Occipital lobe (tissue), 2 donors: Measurements from ENCODE around the gene PRKG1. TPM values are rescaled to one million over a fixed set of nuclear protein-coding genes. Genes with fewer than 3 reads are reported as not detected.
"Not testable (repeated sequence)": the region's sequence is repeated elsewhere in the genome, so short reads cannot be mapped to it uniquely, and the experiment has no call there.

Source experiments
- DNase-seq: peaks from one replicate; lab custom pipeline; 2025; lab: John Stamatoyannopoulos, UW
- total RNA-seq: library from RNA; depleted of rRNA; stranded (reverse); fragments of >200 nt; gene quantifications from one replicate; pipeline ENCODE4 v1.2.3, GENCODE V29; 2014

The PRKG1 gene
- total RNA-seq, 1 donor from 2014 or later = 24.2 TPM

DNA sequence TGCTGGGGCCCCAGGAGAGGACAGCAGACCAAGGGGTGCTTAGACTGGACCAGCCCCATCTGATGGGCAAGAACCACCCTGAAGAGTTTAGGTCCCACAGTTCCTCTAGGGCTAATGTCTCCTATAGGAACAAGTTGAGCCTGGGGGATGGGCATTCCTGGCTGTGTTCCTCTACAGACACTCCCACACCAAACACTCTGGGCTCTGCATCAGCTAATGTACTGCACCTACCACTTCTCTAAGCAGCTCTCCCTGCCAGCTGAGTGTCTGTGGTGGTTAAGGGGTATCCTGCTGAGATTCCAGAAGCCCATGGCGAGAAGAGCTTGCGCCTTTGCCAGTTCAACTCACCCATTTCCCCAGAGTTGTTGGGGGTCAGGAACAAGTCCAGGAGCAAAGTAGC, 909.2 kb downstream of the PRKG1 start:
- no peak for DNase-seq

DNA sequence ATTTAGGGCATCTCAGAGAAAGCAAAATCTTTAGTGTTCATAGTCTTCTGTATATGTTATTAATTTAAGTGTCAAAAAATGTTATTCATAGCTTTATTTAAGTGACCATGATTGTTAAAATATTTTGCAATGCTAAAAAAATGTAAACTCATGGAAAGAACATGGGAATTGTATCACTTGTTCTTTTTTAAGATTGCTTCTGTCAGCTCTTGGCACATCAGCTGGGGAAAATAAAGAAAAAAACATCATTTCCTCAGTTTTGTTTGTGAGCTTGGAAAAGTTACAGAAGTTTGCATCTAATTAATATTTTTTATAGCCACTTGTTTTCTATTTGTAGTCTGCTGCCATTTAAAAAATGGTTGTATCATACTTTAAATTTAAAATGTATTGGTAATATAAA, 911.0 kb downstream of the PRKG1 start:
- DNase-seq = no peak

DNA sequence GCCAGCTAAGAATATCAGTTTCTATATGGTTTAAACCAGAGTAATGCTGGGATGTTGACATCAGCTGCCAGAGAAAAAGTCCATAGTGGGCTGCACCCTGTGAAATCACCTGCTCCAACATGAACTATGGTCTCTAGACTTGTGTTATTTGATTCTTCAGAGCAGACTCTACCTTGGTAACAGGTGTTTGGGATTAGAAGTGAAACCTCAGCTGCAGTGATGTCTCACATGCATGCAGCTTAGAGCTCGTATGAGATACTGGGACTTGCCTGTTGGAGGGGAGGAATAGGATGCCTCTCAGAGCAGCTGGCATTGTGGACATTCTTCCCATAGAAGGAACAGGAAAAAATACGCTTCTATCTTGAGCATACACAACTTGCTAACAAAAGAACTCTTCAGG, 912.2 kb downstream of the PRKG1 start:
- DNase-seq = no peak

DNA sequence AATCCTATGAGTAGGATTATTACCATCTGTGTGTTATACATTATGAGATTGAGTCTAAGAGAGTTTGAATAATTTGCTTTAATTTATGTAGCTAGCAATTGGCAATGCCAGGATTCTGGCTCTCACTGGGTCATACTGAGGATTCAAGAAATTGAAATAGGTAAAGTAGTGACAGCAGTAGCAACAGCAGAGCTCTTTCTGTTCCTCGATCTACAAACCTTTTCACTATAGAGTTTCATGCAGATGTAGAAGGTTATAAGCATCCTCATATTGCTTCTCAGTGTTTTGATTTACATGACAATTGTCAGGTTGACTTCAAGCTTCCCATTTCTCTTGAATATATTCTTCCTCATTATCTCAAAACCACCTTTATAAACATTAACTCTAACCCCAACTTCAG, 919.2 kb downstream of the PRKG1 start:
- no peak for DNase-seq

DNA sequence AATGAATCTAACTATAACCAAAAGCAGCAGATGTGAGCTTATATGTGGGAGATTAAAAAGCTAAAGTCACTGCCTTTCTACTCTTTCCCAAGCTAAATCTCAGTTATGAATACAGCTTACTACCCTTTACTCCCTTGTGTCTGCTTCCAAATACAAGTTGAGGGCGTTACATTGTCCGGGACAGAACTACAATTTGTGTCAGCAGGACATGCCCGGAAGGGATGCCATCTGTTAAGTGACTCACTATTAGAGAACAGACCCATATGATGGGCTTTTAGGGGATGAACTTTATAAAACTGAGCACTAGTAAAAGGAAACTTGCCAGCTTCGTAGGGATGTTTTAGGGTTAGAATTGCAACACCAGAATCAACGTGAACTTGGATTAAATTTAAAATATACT, 924.8 kb downstream of the PRKG1 start:
- DNase-seq = no peak

DNA sequence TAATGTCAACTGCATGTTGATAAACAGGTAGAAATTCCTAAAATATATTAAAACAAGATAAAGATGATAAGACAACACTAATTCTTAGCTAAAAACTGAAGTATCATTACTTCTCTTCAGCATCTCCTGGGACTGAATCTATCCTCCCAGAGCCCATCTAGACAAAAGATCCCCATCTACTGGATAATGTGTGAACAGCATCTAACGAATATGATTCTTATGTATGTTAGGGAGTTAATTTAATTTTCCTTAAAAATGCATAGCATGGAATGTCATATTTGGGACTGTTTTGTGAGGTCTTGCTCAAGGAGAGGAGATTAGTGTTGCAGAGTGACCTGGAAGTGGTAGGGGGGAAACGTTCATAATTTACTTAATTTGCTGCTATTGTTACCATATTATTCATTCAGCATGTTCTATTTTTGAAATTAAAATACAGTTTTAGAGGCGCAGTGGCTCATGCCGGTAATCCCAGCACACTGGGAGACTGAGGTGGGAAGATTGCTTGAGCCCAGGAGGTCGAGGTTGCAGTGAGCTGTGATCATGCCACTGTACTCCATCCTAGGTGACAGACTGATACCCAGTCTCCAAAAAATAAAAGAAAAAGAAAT, 930.2 kb downstream of the PRKG1 start:
- no peak for DNase-seq

DNA sequence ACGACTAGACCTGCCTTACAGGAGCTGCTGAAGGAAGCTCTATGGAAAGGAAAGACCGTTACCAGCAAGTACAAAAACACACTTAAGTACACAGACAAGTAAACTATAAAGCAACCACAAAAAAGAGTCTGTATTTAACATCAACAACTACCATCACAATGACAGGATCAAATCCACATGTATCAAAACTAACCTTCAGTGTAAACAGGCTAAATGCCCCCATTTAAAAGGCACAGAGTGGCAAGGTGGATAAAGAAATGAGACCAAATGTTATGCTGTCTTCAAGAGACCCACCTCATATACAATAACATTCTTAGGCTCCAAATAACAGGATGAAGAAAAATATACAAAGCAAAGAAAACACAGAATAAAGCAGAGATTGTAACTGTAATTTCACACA, 932.8 kb downstream of the PRKG1 start:
- no peak for DNase-seq

DNA sequence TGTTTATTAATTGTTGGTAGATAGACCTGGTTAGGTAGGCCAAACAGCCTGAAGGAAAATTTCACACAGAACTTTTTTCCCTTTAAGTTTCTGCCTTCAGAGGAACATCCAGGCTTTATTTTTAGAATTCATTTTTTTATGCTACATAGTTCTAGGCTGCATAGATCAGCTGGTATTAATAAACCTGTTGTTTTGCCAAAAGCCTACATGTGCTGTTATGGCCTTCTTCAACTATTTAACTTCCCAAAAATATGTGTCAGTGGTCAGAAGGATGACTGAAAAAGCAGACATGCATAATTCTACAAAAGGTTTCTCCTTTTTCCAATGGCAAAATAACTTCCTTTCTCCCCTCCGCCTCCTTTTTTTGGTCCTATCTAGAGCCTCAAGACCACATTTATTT, 936.8 kb downstream of the PRKG1 start:
- no peak for DNase-seq

DNA sequence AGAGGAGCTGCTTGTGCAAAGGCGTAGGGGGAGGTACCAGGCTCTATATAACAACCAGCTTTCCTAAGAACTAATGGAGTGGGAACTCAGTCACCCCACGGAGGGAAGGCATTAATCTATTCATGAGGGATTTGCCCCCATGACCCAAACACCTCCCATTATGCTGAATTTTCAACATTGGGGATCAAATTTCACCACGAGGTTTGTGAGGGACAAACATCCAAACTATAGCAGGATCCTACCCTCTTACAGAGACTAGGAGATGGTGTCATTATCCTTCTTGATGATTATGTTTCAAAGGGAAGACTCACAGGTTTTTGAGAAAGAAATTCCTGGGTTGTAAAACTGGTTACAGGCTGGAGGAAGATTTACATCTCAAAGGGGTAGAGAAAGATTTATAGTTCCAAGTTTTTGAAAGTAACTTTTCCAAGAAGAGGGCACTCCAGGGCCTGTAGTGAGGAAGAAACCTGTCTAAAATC, 944.8 kb downstream of the PRKG1 start:
- no peak for DNase-seq

DNA sequence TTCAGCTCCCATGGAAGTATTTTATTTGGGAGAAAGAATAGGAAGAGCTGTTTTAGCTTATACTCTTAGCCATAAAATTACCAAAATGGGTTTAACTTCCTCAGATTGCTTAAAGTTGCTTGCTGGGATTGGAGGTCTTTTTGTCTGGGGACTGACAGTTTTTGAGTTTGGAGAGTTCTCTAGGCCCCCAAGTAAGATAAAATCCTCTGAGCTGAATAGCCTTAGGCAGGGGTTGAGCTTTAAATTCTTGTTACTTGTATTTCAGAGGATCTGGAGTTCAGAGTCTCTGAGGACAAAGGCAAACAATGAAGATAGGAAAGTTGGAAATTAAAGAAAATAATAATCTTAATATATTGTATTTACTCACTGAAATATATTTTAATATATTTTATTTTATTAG, 945.4 kb downstream of the PRKG1 start:
- no peak for DNase-seq

DNA sequence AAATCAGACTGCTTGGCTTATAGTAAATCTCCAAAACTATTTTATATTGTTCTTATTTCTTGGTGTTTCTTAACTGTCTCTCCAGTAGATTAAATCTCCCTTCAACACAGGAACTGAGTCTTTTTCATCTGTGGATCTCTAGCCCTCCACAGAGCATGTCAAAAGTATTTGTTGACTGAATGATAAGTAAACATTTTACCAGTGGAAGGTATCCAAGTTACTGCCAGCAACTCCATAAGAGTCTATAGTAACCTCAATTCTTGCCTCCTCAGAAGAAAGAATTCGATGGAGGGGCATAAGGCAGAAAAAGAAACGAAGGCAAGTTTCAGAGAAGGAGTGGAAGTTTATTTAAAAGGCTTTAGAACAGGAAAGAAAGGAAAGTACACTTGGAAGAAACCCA, 945.9 kb downstream of the PRKG1 start:
- DNase-seq = no peak

DNA sequence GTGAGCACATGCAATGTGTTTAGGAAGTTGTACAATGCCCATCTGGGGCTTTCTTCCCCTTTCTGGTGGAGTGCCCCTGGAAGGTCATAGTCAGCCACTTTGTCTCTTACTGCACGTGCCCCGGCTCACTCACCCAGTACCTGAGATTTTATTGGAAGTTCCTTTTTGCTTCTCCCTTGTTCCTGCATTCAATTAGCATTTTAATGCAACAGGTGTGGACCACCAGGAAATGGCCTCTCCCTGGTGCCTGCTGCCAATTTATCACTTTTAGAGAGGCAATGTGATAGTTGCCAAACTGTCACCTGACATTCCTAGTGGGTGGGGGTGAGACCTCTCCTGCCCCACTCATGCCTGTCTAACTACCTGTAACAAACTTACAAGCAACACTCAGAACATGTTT, 946.4 kb downstream of the PRKG1 start:
- no peak for DNase-seq

DNA sequence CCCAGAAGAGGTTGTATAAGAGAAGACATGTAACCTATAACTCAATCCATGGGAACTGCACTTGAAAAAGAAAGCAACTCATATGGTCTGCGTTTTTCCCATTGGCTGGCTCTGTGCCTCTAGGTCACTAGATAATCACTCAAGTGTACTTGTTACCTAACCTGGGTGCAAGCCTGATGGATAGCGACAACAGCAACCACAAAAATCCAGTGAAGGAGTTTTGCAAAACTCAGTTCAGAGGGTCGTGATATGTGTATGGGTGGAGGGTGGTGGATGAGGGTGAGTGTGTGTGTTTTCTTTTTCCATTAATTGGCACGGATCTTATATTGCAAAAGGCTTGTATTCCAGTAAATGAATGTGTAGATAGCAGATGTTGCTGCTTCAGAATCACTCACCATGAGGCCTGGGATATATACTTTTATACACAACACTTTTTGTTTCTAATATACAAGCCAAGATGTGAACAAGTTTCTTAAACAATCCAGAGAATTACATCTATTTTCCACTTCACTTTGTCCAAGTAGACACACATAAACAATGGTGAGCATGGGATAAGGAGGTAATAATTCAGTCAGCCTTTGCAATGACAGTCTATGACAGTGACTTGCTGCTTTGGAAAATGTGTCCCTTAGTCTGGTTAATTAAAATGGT, 952.9 kb downstream of the PRKG1 start:
- no peak for DNase-seq

DNA sequence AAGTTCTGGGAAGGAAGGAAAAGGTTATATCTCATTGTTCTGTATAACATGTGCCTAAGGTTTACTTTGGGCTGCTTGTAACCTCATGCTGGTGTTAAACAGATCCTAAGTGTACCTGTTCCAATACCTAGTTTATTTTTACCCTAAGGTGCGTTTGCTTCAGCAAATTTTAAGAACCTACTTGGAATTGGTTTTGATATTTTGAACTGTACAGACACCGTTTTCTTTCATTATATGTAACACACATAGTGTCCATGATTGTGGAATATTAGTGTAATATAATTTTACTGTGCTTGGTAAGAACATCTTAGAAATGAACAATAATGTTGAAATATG, 954.2 kb downstream of the PRKG1 start:
- DNase-seq = no peak

DNA sequence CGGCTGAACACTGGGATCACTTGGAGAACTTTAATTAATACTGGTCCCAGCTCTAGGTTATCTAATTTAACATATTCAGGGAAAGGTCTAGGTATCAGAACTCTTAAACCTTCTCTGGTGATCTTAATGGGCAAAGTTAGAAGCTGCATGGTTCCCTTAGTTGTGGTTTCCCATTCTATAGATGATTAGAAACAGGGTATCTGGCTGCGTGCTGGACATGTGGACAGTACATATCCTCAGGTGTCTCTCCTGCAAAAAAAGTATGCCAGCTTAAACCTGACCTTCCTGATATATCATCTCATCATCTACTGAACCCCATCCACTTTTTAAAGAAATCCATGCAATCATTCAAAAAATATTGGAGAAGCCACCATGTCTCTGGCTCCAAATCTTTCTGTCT, 955.3 kb downstream of the PRKG1 start:
- DNase-seq = no peak

DNA sequence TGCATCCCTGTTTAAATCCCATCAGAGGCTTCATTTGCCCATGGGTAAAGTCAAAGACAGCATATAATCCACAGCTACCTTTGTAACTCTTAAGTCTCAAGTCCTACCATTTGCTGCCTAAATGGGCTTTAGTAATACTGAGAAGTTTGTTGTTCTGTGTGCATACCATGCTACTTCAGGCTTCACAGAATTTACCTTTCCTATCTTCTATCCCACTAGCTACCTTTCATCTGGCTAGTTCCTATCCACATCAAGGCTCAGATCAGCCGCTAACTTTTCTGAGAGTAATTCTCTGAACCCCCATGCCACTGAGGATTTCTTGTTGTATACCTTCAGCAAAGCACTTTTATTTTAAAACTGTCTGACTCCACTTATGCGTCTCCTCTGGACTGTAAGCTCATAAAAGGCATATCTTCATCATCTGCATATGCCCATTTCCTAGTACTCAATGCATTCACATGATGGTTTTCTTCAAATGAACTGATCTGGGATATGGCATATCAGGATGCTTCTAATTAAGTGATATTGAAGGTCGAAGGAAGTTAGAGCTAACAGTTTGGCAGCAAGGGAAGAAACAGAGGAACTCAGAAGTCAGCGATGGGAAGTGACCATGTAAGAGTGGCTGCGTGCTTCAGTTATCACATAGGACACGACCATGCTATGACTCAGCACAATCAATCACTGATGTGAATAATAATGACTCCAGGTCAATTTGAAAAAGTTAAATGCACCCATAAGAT, 955.9 kb downstream of the PRKG1 start:
- DNase-seq = no peak

DNA sequence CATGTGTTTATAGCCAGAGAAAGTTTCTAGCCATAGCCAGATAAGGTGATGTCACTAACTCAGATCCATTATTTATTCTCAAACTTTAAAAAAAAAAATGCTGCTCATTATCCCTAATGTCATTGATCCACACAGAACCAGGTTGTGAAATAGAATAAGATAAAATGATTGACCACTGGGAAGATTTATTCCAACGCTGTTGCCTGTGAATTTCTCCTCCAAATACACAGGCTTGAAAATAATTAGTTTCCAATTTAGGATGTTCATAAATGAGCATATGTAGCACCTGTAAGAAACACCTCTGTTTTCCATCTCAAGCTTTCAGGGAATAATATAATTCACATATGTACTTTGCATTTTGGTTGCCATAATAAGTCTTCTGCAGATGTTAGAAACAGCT, 956.7 kb downstream of the PRKG1 start:
- no peak for DNase-seq

DNA sequence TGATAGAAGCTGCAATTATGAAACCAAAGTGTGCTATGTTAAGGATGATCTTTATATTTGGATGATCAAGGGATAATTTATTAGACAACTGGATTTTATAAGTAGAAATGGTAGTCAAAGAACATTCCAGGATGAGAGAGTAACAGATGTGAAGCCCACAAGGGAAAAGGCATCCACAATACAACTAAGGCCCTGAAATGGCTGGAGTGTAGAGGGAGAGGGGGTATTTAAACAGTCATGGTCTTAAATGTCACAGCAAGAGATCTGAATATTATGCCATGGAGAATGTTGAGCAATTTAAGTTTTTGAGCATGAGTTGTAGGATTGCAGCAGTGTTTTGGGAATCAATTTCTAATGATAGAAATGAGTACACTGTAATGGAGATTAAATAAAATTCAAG, 957.5 kb downstream of the PRKG1 start:
- DNase-seq = no peak

DNA sequence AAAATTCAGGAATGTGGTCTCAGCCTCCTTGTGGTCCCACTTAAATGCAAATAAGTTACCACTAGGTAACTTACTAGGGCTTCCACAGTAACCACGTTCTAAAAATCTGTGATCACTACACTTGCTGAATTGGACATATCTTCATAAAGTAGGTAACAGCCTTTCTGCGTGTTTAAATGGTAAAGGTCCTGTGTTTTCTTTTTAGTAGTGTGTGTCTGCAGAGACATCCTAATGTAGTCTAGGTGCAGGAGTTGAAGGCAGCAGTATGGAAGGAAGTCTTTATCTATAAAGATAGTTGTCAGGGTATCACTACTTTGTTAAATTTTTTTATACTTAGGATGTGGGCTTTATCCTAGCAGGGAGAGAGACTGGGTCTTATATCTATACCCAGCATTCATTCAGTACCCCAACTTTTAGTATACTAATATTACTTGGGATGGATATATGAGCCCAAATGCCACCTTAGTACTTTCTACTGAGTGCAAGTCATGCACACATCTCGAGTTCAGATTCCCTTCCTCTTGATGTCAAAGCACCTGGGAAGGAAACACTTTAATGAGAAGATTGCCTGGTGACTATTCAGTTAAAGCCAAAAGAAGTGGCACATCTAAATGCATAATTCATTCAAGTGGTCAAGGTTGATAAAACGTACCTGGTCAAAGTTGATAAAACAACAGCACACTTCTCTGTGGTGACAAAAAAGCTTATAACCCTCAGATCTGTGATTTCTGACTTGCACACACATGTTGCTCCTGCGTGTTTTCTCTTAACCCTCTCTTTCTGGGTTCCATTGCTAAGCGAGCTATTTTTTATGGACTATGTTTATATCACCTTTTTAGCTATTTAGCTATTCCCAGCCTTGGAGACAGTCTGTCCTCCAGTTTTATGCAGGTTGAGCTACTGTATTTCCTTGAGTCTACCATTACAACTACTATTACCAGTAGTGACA, 958.7 kb downstream of the PRKG1 start:
- DNase-seq = no peak

DNA sequence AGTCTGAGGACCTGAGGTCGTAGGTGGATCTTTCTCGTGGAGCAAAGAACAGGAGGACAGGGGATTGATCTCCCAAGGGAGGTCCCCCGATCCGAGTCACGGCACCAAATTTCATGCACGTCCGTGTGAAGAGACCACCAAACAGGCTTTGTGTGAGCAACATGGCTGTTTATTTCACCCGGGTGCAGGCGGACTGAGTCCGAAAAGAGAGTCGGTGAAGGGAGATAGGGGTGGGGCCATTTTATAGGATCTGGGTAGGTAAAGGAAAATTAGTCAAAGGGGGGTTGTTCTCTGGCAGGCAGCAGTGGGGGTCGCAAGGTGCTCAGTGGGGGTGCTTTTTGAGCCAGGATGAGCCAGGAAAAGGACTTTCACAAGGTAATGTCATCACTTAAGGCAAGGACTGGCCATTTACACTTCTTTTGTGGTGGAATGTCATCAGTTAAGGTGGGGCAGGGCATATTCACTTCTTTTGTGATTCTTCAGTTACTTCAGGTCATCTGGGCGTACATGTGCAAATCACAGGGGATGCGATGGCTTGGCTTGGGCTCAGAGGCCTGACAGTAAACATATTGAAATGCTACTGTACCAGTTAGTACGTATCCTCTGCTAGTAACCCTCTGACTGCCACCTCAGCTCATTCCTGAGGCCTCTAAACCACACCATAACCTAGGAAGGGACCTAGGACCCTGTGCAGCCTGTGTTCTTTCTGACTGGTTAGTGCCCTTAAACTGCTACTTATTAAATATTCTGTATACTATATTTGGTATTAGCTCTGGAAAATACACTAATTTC, 964.9 kb downstream of the PRKG1 start:
- DNase-seq = not testable (repeated sequence)

DNA sequence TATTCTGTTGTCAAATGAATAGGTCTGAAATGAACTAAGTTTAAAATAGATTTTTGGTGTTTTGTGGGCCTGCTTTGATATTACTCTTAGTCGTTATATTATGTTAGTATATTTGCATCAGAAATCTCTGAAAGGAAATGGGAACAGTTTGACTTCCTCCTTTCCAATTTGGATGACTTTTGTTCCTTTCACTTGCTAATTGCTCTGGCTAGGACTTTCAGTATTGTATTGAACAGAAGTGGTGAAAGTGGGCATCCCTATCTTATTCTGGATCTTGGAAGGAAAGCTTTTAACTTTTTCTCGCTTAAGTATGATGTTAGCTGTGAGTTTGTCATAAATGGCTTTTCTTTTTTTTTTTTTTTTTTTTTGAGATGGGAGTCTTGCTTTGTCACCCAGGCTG, 966.2 kb downstream of the PRKG1 start:
- no peak for DNase-seq
